Activated CD8-positive, alpha-beta memory T cell treated with anti-CD3 and anti-CD28 coated beads, Interleukin-2, amount 10 ng/mL, durations not matched to agents 7 days and 5 days (primary cell): Measurements from ENCODE around the gene MCC. TPM values are rescaled to one million over a fixed set of nuclear protein-coding genes. Genes with fewer than 3 reads are reported as not detected.

Experiments used
- ATAC-seq: fragments of 150-1000 bp; cut with Tn5 transposase; one replicate; pipeline ENCODE4 v1.10.0; 2021; ENCODE audit warnings: moderate library complexity
- CTCF ChIA-PET: fragments of 350-600 bp; sonication (Branson Sonifier 250); formaldehyde crosslinking; loops from one replicate; lab custom pipeline; 2021; ENCODE audit warnings: antibody characterized with exemption; lab: Charles Lee
- DNase-seq: peaks from one replicate; pipeline ENCODE4 v3.0.0-alpha.2; 2020
- H3K27ac Mint-ChIP-seq: one replicate; pipeline ENCODE4 v1.8.0; 2021; ENCODE audit warnings: mild to moderate bottlenecking, mixed read lengths
- H3K27me3 Mint-ChIP-seq: one replicate; pipeline ENCODE4 v1.8.0; 2021; ENCODE audit warnings: mixed read lengths
- H3K36me3 Mint-ChIP-seq: one replicate; pipeline ENCODE4 v1.8.0; 2021; ENCODE audit warnings: mild to moderate bottlenecking, mixed read lengths
- H3K4me1 Mint-ChIP-seq: one replicate; pipeline ENCODE4 v1.8.0; 2021; ENCODE audit warnings: mixed read lengths
- H3K4me3 Mint-ChIP-seq: one replicate; pipeline ENCODE4 v1.8.0; 2021; ENCODE audit warnings: mild to moderate bottlenecking, moderate library complexity, mixed read lengths
- H3K9me3 Mint-ChIP-seq: one replicate; pipeline ENCODE4 v1.8.0; 2022; ENCODE audit warnings: low read depth, mixed read lengths
- total RNA-seq, 2 experiments: library from RNA; stranded (reverse); gene quantifications; one replicate each; pipeline ENCODE4 v1.2.3, GENCODE V29; 2021

MCC gene
- total RNA-seq, 2 experiments from 2014 or later = 7.4 to 7.5 TPM

GRCh38 chr5:113317636-113318035, 170.6 kb downstream of the MCC start:
- CTCF ChIA-PET = no interaction called here
- Mint-ChIP-seq H3K4me3 (no peak overlapping the region), H3K27ac (no peak overlapping the region), H3K4me1 (peaks cover 2% of the 10 kb centered on the region), H3K27me3 (no peaks in the 10 kb centered on the region), H3K36me3 (no peaks in the 10 kb centered on the region), H3K9me3 (no peaks in the 10 kb centered on the region)
- DNase-seq (no peak), ATAC-seq (no peak)

- Mint-ChIP-seq H3K4me3 (no peak overlapping the region), H3K4me1 (no peaks in the 10 kb centered on the region), H3K27me3 (peaks cover 34% of the 10 kb centered on the region), H3K36me3 (no peaks in the 10 kb centered on the region), H3K27ac (no peak overlapping the region), H3K9me3 (no peaks in the 10 kb centered on the region)
- CTCF ChIA-PET = no interaction called here
- ATAC-seq (no peak), DNase-seq (no peak)
Measured at GRCh38 chr5:113311301-113311700, 177.0 kb downstream of the MCC start.

GRCh38 chr5:113302120-113302519, 186.1 kb downstream of the MCC start:
- H3K36me3 Mint-ChIP-seq = no peaks in the 10 kb centered on the region
- CTCF ChIA-PET = interaction anchor here (2.1 kb wide), 1 partner anchor 306 kb away, joined by 7 read pairs; no protein-coding TSS in a partner anchor
- no peaks in the 10 kb centered on the region for H3K4me1 Mint-ChIP-seq
- H3K27ac Mint-ChIP-seq = no peak overlapping the region
- DNase-seq (no peak), ATAC-seq (no peak)
- H3K27me3 Mint-ChIP-seq = peaks cover 44% of the 10 kb centered on the region
- H3K4me3 Mint-ChIP-seq = no peak overlapping the region
- H3K9me3 Mint-ChIP-seq = no peaks in the 10 kb centered on the region

GRCh38 chr5:113299591-113299990, 188.7 kb downstream of the MCC start:
- no peaks in the 10 kb centered on the region for H3K36me3 Mint-ChIP-seq
- H3K27me3 Mint-ChIP-seq = peaks cover 48% of the 10 kb centered on the region
- ATAC-seq = no peak
- H3K4me3 Mint-ChIP-seq = no peak overlapping the region
- DNase-seq = no peak
- peaks cover 9% of the 10 kb centered on the region for H3K4me1 Mint-ChIP-seq
- CTCF ChIA-PET = no interaction called here
- H3K27ac Mint-ChIP-seq = no peak overlapping the region
- H3K9me3 Mint-ChIP-seq = no peaks in the 10 kb centered on the region

GRCh38 chr5:113296676-113297075, 191.6 kb downstream of the MCC start:
- CTCF ChIA-PET = interaction anchor here (0.6 to 1.3 kb wide), 2 partner anchors 8 to 366 kb away, joined by 3 to 4 read pairs; no protein-coding TSS in a partner anchor
- H3K4me3 Mint-ChIP-seq = no peak overlapping the region

GRCh38 chr5:113295111-113295539, 193.1 kb downstream of the MCC start:
- no peak overlapping the region for H3K27ac Mint-ChIP-seq
- DNase-seq = no peak
- H3K36me3 Mint-ChIP-seq = no peaks in the 10 kb centered on the region
- H3K27me3 Mint-ChIP-seq = peaks cover 42% of the 10 kb centered on the region
- H3K9me3 Mint-ChIP-seq = no peaks in the 10 kb centered on the region
- CTCF ChIA-PET = interaction anchor here (0.9 to 2.2 kb wide), 5 partner anchors 10 to 299 kb away, joined by 3 to 8 read pairs (median 3); no protein-coding TSS in a partner anchor
- ATAC-seq = no peak
- peaks cover 19% of the 10 kb centered on the region for H3K4me1 Mint-ChIP-seq
- peak overlapping the region; percentile 93 for H3K4me3 Mint-ChIP-seq

More at GRCh38 chr5:113296676-113297075, 191.6 kb downstream of the MCC start:
- Mint-ChIP-seq H3K27ac (no peak overlapping the region), H3K27me3 (peaks cover 34% of the 10 kb centered on the region), H3K9me3 (no peaks in the 10 kb centered on the region), H3K4me1 (peaks cover 19% of the 10 kb centered on the region), H3K36me3 (no peaks in the 10 kb centered on the region)
- ATAC-seq = no peak
- DNase-seq = no peak

- Mint-ChIP-seq H3K27me3 (peaks cover 45% of the 10 kb centered on the region), H3K4me1 (peaks cover 19% of the 10 kb centered on the region), H3K9me3 (no peaks in the 10 kb centered on the region), H3K4me3 (peak overlapping the region; percentile 93), H3K36me3 (no peaks in the 10 kb centered on the region), H3K27ac (peak overlapping the region; percentile 84)
- DNase-seq (peak; percentile 89), ATAC-seq (peak; percentile 91)
- CTCF ChIA-PET = interaction anchor here (0.9 to 2.2 kb wide), 7 partner anchors 15 to 299 kb away, joined by 3 to 8 read pairs (median 3); no protein-coding TSS in a partner anchor
Measured at GRCh38 chr5:113294311-113295110, 193.7 kb downstream of the MCC start.

GRCh38 chr5:113293975-113294310, 194.3 kb downstream of the MCC start:
- ATAC-seq (peak; percentile 39), DNase-seq (peak; percentile 51)

GRCh38 chr5:113293068-113293974, 194.9 kb downstream of the MCC start:
- Mint-ChIP-seq H3K27me3 (peaks cover 47% of the 10 kb centered on the region), H3K4me3 (peak overlapping the region; percentile 93), H3K36me3 (no peaks in the 10 kb centered on the region), H3K9me3 (no peaks in the 10 kb centered on the region), H3K27ac (peak overlapping the region; percentile 69), H3K4me1 (peaks cover 19% of the 10 kb centered on the region)
- ATAC-seq (no peak), DNase-seq (no peak)
- CTCF ChIA-PET = interaction anchor here (1.0 to 2.2 kb wide), 6 partner anchors 14 to 297 kb away, joined by 3 to 8 read pairs (median 3); no protein-coding TSS in a partner anchor

More at GRCh38 chr5:113293975-113294310, 194.3 kb downstream of the MCC start:
- Mint-ChIP-seq H3K4me3 (peak overlapping the region; percentile 93), H3K27me3 (peaks cover 47% of the 10 kb centered on the region), H3K4me1 (peaks cover 19% of the 10 kb centered on the region), H3K9me3 (no peaks in the 10 kb centered on the region), H3K36me3 (no peaks in the 10 kb centered on the region), H3K27ac (peak overlapping the region; percentile 84)
- CTCF ChIA-PET = interaction anchor here (1.0 to 2.2 kb wide), 6 partner anchors 14 to 298 kb away, joined by 3 to 8 read pairs (median 3); no protein-coding TSS in a partner anchor

GRCh38 chr5:113292462-113292861, 195.8 kb downstream of the MCC start:
- ATAC-seq = no peak
- Mint-ChIP-seq H3K4me3 (no peak overlapping the region), H3K9me3 (no peaks in the 10 kb centered on the region), H3K27me3 (peaks cover 40% of the 10 kb centered on the region), H3K36me3 (no peaks in the 10 kb centered on the region), H3K27ac (no peak overlapping the region), H3K4me1 (peaks cover 19% of the 10 kb centered on the region)
- DNase-seq = no peak
- CTCF ChIA-PET = no interaction called here

- Mint-ChIP-seq H3K36me3 (no peaks in the 10 kb centered on the region), H3K9me3 (no peaks in the 10 kb centered on the region), H3K27me3 (no peaks in the 10 kb centered on the region), H3K27ac (no peak overlapping the region), H3K4me3 (no peak overlapping the region), H3K4me1 (peaks cover 11% of the 10 kb centered on the region)
- no peak for DNase-seq
- CTCF ChIA-PET = no interaction called here
- ATAC-seq = no peak
Measured at GRCh38 chr5:113283558-113283957, 204.7 kb downstream of the MCC start.

- CTCF ChIA-PET = no interaction called here
- ATAC-seq = no peak
- Mint-ChIP-seq H3K9me3 (no peaks in the 10 kb centered on the region), H3K27me3 (no peaks in the 10 kb centered on the region), H3K4me3 (no peak overlapping the region), H3K27ac (no peak overlapping the region), H3K4me1 (peaks cover 15% of the 10 kb centered on the region), H3K36me3 (no peaks in the 10 kb centered on the region)
- DNase-seq = no peak
Measured at GRCh38 chr5:113282472-113282871, 205.8 kb downstream of the MCC start.

GRCh38 chr5:113281194-113281593, 207.1 kb downstream of the MCC start:
- Mint-ChIP-seq H3K9me3 (no peaks in the 10 kb centered on the region), H3K27ac (no peak overlapping the region), H3K4me3 (no peak overlapping the region), H3K36me3 (no peaks in the 10 kb centered on the region), H3K4me1 (peaks cover 15% of the 10 kb centered on the region), H3K27me3 (no peaks in the 10 kb centered on the region)
- CTCF ChIA-PET = no interaction called here
- no peak for DNase-seq
- ATAC-seq = no peak
